Fibroblast of lung (primary cell): ENCODE measurements around the gene CRMP1. TPM values are rescaled to one million over a fixed set of nuclear protein-coding genes. Genes with fewer than 3 reads are reported as not detected.
A peak's percentile ranks its signal among the peaks of the same experiment; 100 is the strongest.

Source experiments
- DNase-seq, 2 donors: peaks; one replicate each; pipeline versions ENCODE4 v3.0.0 to v3.0.0-alpha.2; 2010; ENCODE audit warnings: low read depth in 2 of 2
- H2AFZ ChIP-seq: 2 replicates; pipeline ENCODE4 v1.5.1; 2012; ENCODE audit warnings: low read length, control low read depth, inconsistent platforms
- H3K27ac ChIP-seq: 2 replicates; pipeline ENCODE4 v1.5.1; 2011; ENCODE audit warnings: low read length, control low read depth; ENCODE audit not compliant: insufficient read depth
- H3K27me3 ChIP-seq: 2 replicates; pipeline ENCODE4 v1.5.1; 2011; ENCODE audit warnings: mild to moderate bottlenecking, low read length; ENCODE audit not compliant: control insufficient read depth, insufficient read depth
- H3K36me3 ChIP-seq: 2 replicates; pipeline ENCODE4 v1.5.1; 2011; ENCODE audit warnings: low read length; ENCODE audit not compliant: control insufficient read depth, insufficient read depth
- H3K4me1 ChIP-seq: 2 replicates; pipeline ENCODE4 v1.5.1; 2011; ENCODE audit warnings: low read length; ENCODE audit not compliant: control insufficient read depth, insufficient read depth; ENCODE audit errors: extremely low read depth
- H3K4me2 ChIP-seq: 2 replicates; pipeline ENCODE4 v1.5.1; 2011; ENCODE audit warnings: low read length, control low read depth; ENCODE audit not compliant: insufficient read depth; ENCODE audit errors: extremely low read depth
- H3K4me3 ChIP-seq, 4 experiments: fragments of 200-600 bp in 1 of 4; sonication (generic) in 1 of 4; replicated peaks in 1 of 4; 2 replicates each; pipeline ENCODE4 v1.5.1; 2011 to 2016; ENCODE audit warnings: low read length in 4 of 4, low read depth in 3 of 4, mild to moderate bottlenecking in 3 of 4, control low read depth in 2 of 4, inconsistent platforms in 1 of 4, mixed read lengths in 1 of 4; ENCODE audit not compliant: insufficient read depth in 1 of 4; ENCODE audit errors: control extremely low read depth in 1 of 4
- H3K79me2 ChIP-seq: 2 replicates; pipeline ENCODE4 v1.5.1; 2012; ENCODE audit warnings: mild to moderate bottlenecking, low read length, inconsistent platforms; ENCODE audit not compliant: control insufficient read depth, insufficient read depth
- H3K9ac ChIP-seq: 2 replicates; pipeline ENCODE4 v1.5.1; 2011; ENCODE audit warnings: mild to moderate bottlenecking, low read length, control low read depth; ENCODE audit not compliant: insufficient read depth
- H3K9me3 ChIP-seq: 2 replicates; pipeline ENCODE4 v1.5.1; 2012; ENCODE audit warnings: low read depth, low read length; ENCODE audit not compliant: control insufficient read depth, insufficient read depth
- H4K20me1 ChIP-seq: 2 replicates; pipeline ENCODE4 v1.5.1; 2011; ENCODE audit warnings: low read length; ENCODE audit not compliant: control insufficient read depth, insufficient read depth; ENCODE audit errors: extremely low read depth
- EZH2 ChIP-seq: IDR thresholded peaks from 2 replicates; pipeline ENCODE4 v1.5.1; 2012; ENCODE audit warnings: low read length, control low read depth, mild to moderate bottlenecking; ENCODE audit errors: missing control alignments
- polyA plus RNA-seq, 2 donors: library from polyadenylated mRNA; depleted of rRNA in 1 of 2; stranded (reverse) in 1 of 2; unstranded in 1 of 2; fragments of >200 nt; gene quantifications; 2 replicates each; pipeline ENCODE4 v1.2.1, GENCODE V29; 2011 to 2012; ENCODE audit warnings: missing spikeins in 1 of 2
- total RNA-seq: library from RNA; depleted of rRNA; stranded (reverse); fragments of >200 nt; gene quantifications from 2 replicates; pipeline ENCODE4 v1.2.1, GENCODE V29; 2014
- TF ChIP-seq, protein P1 (sequence below), 2 donors: IDR thresholded peaks in 1 of 2; conservative IDR thresholded peaks in 1 of 2; 1 replicate in 1 of 2; 2 replicates in 1 of 2; pipeline ENCODE4 v1.5.1; 2011 to 2012; ENCODE audit warnings: low read length in 2 of 2, control low read depth in 1 of 2, inconsistent platforms in 1 of 2, low read depth in 1 of 2, mild to moderate bottlenecking in 1 of 2

CRMP1 gene
- total and polyA plus RNA-seq, 2 donors (not counting 1 experiment from before 2014, with no cell fraction given), result 0.33 to 2.7 TPM

GRCh38 chr4:5773271-5773555, 119.7 kb downstream of the CRMP1 start:
- no peak overlapping the region for H3K4me3 ChIP-seq
- peak; percentile 48 to 78 for DNase-seq
- H3K9ac ChIP-seq, result no peak overlapping the region
- peaks cover 3% of the 10 kb centered on the region for H3K36me3 ChIP-seq
- no peaks in the 10 kb centered on the region for H4K20me1 ChIP-seq
- TF ChIP-seq EZH2, result no peak
- TF ChIP-seq, protein P1, sequence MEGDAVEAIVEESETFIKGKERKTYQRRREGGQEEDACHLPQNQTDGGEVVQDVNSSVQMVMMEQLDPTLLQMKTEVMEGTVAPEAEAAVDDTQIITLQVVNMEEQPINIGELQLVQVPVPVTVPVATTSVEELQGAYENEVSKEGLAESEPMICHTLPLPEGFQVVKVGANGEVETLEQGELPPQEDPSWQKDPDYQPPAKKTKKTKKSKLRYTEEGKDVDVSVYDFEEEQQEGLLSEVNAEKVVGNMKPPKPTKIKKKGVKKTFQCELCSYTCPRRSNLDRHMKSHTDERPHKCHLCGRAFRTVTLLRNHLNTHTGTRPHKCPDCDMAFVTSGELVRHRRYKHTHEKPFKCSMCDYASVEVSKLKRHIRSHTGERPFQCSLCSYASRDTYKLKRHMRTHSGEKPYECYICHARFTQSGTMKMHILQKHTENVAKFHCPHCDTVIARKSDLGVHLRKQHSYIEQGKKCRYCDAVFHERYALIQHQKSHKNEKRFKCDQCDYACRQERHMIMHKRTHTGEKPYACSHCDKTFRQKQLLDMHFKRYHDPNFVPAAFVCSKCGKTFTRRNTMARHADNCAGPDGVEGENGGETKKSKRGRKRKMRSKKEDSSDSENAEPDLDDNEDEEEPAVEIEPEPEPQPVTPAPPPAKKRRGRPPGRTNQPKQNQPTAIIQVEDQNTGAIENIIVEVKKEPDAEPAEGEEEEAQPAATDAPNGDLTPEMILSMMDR (conservative IDR thresholded peaks at IDR 0.05 in 1 of 2, IDR thresholded peaks at IDR 0.05 in 1 of 2; ENCODE audit: low read depth in 1 of 2, low read length in 2 of 2), result no peak
- H3K27me3 ChIP-seq, result no peaks in the 10 kb centered on the region
- H3K27ac ChIP-seq, result peak overlapping the region; percentile 61
- H2AFZ ChIP-seq, result no peak overlapping the region
- no peaks in the 10 kb centered on the region for H3K9me3 ChIP-seq
- no peak overlapping the region for H3K4me2 ChIP-seq
- peaks cover 5% of the 10 kb centered on the region for H3K4me1 ChIP-seq
- H3K79me2 ChIP-seq, result no peaks in the 10 kb centered on the region

GRCh38 chr4:5772528-5773270, 120.2 kb downstream of the CRMP1 start:
- DNase-seq, result no peak
- H3K4me2 ChIP-seq, result no peak overlapping the region
- H2AFZ ChIP-seq, result no peak overlapping the region
- peaks cover 5% of the 10 kb centered on the region for H3K4me1 ChIP-seq
- H3K9me3 ChIP-seq, result no peaks in the 10 kb centered on the region
- no peak for TF ChIP-seq EZH2
- TF ChIP-seq, protein P1 (conservative IDR thresholded peaks at IDR 0.05 in 1 of 2, IDR thresholded peaks at IDR 0.05 in 1 of 2; ENCODE audit: low read depth in 1 of 2, low read length in 2 of 2), result no peak
- no peak overlapping the region for H3K27ac ChIP-seq
- H4K20me1 ChIP-seq, result no peaks in the 10 kb centered on the region
- H3K27me3 ChIP-seq, result no peaks in the 10 kb centered on the region
- no peak overlapping the region for H3K9ac ChIP-seq
- no peak overlapping the region for H3K4me3 ChIP-seq
- H3K36me3 ChIP-seq, result peaks cover 3% of the 10 kb centered on the region
- H3K79me2 ChIP-seq, result no peaks in the 10 kb centered on the region

Other genes starting within 250 kb of the CRMP1 start
- 15.9 and 16.5 TPM in 2 replicates for gene EVC2, start 184.5 kb downstream of the CRMP1 start, total RNA-seq
- 1.3 and 1.4 TPM in 2 replicates for gene EVC2, start 184.5 kb downstream of the CRMP1 start, polyA plus RNA-seq
- 24.4 and 39.0 TPM in 2 replicates for gene EVC, start 181.9 kb downstream of the CRMP1 start, total RNA-seq
- gene EVC, start 181.9 kb downstream of the CRMP1 start, polyA plus RNA-seq, result 4.9 and 6.1 TPM in 2 replicates
- not detected in 2 replicates for gene C4orf50, start 125.3 kb upstream of the CRMP1 start, total RNA-seq
- not detected in 2 replicates for gene C4orf50, start 125.3 kb upstream of the CRMP1 start, polyA plus RNA-seq